ENCODE results near the gene CA12.

The CA12 gene

DNA sequence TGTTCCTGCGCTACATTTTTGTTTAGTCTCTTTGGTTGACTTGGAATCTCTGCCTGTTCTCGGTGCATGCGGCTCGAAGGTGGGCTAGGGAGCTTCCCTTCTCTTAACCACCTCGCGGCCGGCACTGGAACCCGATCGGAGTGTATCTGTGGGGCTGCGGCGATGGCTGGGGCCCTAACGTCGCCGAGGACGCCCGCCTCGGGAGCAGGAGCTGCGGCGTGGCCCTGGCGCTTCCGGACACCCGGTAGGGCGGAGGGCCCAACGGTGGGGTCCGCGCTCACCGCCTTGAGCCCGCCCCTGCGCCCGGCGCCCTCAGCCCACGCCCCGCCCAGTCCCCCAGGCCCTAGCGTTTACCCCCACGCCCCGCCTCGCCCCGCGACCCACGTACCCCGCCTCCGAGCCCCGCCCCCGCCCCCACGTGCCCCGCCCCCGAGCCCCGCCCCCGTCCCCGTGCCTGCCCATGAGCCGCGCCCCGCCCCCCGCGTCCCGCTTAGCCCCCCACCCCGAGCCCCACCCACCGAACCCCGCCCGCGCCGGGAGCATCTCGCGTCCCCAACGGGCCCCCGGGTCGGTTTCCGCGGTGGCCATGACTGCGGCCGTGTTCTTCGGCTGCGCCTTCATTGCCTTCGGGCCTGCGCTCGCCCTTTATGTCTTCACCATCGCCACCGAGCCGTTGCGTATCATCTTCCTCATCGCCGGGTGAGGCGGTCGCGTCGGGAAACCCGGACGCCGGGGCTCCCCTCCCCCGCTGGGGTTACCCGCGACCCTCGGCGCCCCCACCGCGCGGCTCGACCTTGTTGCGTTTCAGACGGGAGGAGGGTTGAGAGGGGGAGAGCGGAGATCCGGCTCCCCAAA is 104.4 kb downstream of the CA12 start, which contains the start of gene APH1B:
Gene APH1B (plus strand): TSS at position 568 of the 855 bp plus-strand sequence. CDS start 19 bp downstream, at position 587.
- in situ Hi-C loops (cut with MboI; ENCODE audit: low sequenced_read_pairs): loop anchor here (25.0 kb wide), 1 partner anchor 285 kb away; no protein-coding TSS in a partner anchor

DNA sequence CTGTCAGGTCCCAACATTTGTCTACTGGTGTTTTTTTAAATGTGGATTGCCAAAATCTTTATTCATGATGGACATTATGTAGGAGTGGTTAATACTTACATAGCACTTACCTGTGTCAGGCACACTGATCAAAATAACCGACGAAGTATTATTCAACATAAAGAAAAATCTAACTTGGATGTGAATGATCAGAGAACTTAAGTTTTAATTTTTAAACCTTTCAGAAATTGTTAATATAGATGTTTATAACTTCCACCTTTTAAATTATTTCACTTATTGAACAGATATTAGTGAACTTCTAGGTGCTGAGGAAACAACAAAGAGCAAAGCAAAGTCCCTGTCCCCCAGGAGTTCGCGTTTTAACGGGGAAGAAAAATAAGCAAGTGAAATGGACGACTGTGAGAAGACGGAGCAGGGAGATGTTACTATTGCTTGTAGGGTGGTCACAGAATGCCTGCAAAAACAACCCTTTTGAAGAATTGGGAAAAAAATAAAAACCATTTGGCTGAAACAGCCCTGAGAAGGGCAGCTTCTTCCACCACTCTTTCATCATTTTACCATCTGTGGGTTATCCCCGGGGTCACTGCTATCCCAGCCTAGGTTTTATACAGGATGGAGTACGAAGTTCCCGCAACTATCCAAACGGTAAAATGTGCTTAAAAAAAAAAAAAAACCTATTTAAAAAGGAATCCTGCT is 105.2 kb downstream of the CA12 start:
- in situ Hi-C loops (cut with MboI; ENCODE audit: low sequenced_read_pairs): loop anchor here (25.0 kb wide), 1 partner anchor 286 kb away; no protein-coding TSS in a partner anchor

GRCh38 chr15:63274427-63274826 is 107.2 kb downstream of the CA12 start:
- in situ Hi-C loops (cut with MboI; ENCODE audit: low sequenced_read_pairs): no loop called here
